GM18507 (cell line): ENCODE measurements around the gene ZSCAN20.

Source experiments
- DNase-seq: peaks from one replicate; pipeline ENCODE4 v3.0.0; 2011; ENCODE audit warnings: low read depth; ENCODE audit not compliant: insufficient read length; ENCODE audit errors: extremely low spot score
- FAIRE-seq: peaks from 2 replicates; lab custom pipeline; 2011; peaks lifted over from hg19 to GRCh38; lab: Jason Lieb, UNC

The ZSCAN20 gene

GRCh38 chr1:33442141-33442540, 30.3 kb upstream of the ZSCAN20 start:
- FAIRE-seq = no peak
- DNase-seq = no peak

GRCh38 chr1:33443080-33443704, 29.3 kb upstream of the ZSCAN20 start:
- no peak for DNase-seq
- no peak for FAIRE-seq

GRCh38 chr1:33443705-33444180, 28.7 kb upstream of the ZSCAN20 start:
- FAIRE-seq = no peak
- DNase-seq = no peak

GRCh38 chr1:33445108-33445507, 27.3 kb upstream of the ZSCAN20 start:
- FAIRE-seq = no peak
- DNase-seq = no peak

DNA sequence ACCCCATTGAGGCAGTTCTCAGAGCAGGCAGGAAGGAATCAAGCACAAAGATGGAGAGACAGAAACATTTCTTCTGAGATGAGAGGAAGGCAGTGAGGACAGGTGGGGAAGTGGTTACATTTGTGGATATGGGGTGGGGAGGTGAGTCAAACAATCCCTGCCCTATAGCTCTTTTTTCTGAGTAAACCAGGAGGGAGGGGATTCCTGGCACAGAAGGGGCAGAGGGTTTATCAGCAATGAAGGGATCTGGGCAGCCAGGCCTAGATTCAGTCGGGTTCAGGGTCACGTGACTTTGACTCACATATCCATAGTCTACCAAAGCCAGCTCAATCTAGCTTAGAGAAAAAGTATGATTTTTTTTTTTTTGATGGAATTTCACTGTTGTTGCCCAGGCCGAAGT, 25.9 kb upstream of the ZSCAN20 start:
- DNase-seq (no peak), FAIRE-seq (no peak)

GRCh38 chr1:33454646-33455282, 17.7 kb upstream of the ZSCAN20 start:
- no peak for DNase-seq
- no peak for FAIRE-seq

DNA sequence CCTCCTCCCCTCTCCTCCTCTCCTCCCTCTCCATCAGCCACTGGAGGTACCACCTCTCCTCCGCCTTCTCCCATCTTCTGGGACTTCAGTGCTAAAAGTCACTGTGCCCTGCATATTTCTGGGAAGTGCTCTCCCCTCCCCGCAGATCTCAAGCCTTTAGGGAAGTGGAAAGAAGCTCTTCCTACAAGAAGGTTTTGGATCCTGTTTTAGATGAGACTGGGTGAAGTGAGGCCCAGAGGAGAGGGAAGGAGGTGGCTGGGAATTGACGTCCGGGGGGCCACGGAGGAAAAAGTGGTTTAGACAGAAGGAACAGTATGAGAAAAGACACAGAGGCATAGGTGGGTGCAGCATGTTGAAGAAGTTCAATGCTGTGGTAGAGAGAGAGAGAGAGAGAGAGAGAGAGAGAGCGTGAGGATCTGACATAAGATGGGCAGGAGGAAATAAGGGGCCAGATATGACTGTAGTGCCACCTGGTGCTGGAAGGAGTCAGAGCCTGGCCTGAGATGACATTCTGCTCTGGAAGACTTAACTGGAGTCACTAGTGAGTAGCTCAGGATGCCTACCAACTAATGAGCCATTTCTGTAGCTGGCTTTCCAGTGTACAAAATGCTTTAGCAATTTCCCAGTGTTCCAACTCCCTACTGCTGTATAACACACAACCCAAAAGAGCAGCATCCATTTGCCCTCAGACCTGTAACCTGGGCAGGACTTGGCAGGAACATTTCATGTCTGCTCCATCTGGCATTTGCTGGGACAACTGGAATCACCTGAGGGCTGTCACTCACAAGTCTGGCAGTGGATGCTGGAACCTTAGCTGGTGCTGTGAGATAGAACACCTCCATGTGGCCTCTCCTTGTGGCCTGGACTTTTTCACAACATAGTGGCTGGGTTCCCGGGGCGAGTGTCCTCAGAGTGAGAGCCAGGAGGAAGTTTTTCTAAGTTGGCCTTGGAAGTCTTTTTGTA, 16.6 kb upstream of the ZSCAN20 start:
- peak; percentile 51 for DNase-seq
- peak; percentile 88 for FAIRE-seq

- FAIRE-seq (no peak), DNase-seq (no peak)
These were observed 16.0 kb upstream of the ZSCAN20 start for GRCh38 chr1:33456502-33456886.

- DNase-seq (no peak), FAIRE-seq (no peak)
These were observed 12.8 kb upstream of the ZSCAN20 start for GRCh38 chr1:33459691-33460090.

GRCh38 chr1:33460144-33460543, 12.3 kb upstream of the ZSCAN20 start:
- DNase-seq (no peak), FAIRE-seq (peak; percentile 52)

GRCh38 chr1:33460947-33461629, 11.4 kb upstream of the ZSCAN20 start:
- peak; percentile 96 for FAIRE-seq
- DNase-seq = peak; percentile 42

DNA sequence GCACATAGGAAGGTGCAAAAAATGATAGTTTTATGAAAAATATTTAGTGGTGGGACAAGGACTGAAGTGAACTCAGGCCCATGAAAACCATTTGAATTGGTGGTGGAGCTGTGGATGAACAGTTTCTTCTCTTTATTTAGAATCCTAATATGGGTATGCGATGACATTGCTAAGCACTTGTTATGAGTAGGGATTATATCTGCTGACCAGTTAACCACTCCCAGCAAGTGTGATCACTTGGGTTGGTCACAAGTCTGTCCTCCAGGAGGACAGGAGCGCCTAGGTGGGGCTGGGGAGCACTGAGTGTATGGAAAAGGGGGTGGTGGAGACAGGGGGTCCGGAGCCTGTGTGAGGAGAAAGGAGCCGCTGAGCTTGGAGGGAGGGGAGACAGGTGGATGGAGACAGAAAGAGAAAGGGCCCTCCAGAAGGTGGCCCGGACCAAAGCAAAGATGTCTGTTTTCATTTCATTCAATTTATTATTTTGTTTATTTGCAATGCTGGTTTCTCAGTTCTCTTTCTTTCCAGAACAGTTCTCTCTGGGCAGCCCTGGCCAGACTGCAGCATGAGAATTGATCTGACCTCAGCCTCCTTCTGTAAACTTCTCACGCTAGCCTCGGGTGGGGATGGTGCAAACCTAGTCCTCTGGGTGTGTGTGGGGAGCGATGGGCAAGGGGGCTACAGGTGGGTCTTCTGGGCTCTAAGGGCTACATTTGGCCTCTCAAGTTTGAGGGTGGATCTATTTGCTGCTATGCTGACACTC, 9.9 kb upstream of the ZSCAN20 start:
- peak; percentile 69 for FAIRE-seq
- no peak for DNase-seq

- no peak for FAIRE-seq
- DNase-seq = no peak
These were observed 7.9 kb upstream of the ZSCAN20 start for GRCh38 chr1:33464552-33464951.

DNA sequence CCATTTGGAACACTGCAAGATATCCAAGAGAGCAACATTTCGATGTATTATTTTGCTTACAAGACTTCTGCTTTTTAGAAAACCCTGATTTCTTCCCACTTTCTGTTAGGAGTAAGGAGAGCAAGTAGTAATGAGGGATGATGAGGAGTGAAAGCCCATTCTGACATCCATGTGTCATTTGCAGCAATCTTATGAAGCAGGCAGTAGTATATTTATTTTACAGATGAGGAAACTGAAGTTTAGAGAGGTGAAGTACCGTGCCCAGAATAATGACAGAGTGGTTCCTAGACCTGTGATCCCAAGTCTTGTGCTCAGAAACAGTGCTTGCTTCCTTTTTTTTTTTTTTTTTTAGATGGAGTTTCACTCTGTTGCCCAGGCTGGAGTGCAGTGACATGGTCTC, 7.1 kb upstream of the ZSCAN20 start:
- no peak for FAIRE-seq

GRCh38 chr1:33466159-33466558, 6.3 kb upstream of the ZSCAN20 start:
- FAIRE-seq (no peak), DNase-seq (no peak)

More for the DNA sequence above, 7.1 kb upstream of the ZSCAN20 start:
- DNase-seq = no peak

DNA sequence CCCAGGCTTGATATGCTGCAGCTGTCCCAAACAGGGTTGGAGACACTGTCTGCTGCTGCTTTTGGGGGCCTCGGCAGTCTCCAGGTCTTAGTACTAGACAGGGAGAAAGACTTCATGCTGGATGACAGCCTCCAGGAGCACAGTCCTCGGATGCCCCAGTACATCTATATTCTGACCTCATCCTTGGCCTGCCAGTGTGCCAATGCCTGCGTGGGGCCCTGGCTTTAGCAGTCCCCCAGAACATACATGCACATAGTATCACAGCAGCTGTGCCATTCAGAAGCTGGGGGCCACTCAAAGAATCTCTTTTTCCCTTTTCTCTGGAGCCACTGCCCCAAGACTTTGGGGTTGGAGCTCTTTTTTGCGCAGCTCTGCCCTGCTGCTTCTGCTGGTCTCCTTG, 4.4 kb upstream of the ZSCAN20 start:
- FAIRE-seq = no peak
- no peak for DNase-seq

DNA sequence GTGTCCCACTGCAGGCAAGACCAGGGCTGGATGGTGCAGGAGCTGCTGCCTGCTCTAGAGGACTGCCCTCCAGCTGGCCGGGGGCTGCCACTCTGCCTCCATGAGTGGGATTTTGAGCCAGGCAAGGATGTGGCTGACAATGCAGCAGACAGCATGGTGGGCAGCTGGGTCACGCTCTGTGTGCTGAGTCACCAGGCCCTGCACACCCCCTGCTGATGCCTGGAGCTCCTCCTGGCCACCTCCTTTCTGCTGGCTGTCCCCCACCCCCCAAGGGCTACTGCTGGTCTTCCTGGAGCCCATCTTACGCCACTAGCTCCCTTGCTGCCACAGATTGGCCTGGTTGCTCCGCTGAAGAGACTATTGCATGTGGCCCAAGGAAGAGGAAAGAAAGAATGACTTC, 3.9 kb upstream of the ZSCAN20 start:
- no peak for DNase-seq
- no peak for FAIRE-seq

- DNase-seq (no peak), FAIRE-seq (no peak)
These were observed 3.5 kb upstream of the ZSCAN20 start for GRCh38 chr1:33468967-33469366.

DNA sequence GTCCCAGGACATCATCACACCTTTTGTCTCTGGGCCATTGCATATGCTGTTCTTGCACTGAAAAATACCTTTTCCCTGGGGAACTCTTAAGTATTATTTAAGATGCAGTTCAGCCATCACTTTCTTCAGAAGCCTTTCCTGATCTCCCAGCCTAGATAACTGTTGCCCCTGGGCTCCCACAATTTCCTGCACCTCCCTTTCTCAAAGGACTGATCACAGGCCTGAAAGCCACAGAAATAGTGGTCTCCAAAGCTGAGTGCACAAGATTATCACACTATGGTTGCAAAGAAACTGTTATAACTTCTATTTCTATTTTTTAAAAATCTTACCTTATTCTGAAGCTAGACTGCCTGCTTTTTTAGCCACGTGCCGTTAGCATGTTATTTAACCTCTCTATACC, 2.8 kb upstream of the ZSCAN20 start:
- DNase-seq = no peak
- no peak for FAIRE-seq
